ENCODE results near the gene TEK.

DNA sequence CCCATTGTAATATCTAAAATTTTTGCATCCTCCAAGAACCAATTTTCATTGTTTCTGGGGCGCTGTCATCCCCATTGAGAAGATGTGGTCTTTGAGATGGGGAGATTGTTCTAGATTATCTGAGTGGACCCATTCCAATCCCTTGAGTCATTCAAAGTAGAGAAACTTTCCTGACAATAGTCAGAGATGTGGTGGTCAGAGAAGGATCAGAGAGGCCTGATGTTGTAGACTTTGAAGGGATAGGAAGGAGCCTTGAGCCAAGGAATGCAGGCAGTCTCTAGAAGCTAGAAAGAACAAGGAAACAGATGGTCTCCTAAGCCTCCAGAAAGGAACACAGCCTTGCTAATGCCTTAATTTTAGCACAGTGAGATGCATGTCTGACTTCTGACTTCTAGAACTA lies 80.4 kb downstream of the TEK start:
- TF ChIP-seq CTCF (IDR thresholded peaks at IDR 0.05), result no peak
- TF ChIP-seq EZH2 (IDR thresholded peaks at IDR 0.05; ENCODE audit: borderline replicate concordance, insufficient read depth, low read depth, low read length, poor library complexity, severe bottlenecking), result no peak
